Stimulated activated CD4-positive, alpha-beta T cell treated with anti-CD3 and anti-CD28 coated beads, Interleukin-1b, Interleukin-23, amount 100 ng/mL, for 48 hours (primary cell): ENCODE measurements around the gene ENC1.
A peak's percentile ranks its signal among the peaks of the same experiment; 100 is the strongest.
"Not testable (repeated sequence)": the region's sequence is repeated elsewhere in the genome, so short reads cannot be mapped to it uniquely, and the experiment has no call there.

Experiments
- DNase-seq: peaks from one replicate; pipeline ENCODE4 v3.0.0-alpha.2; 2020

ENC1 gene

GRCh38 chr5:74640450-74640953 is at the start of gene ENC1:
TSS of gene ENC1 (minus strand) at chr5:74640728. CDS start at chr5:74636485, 4,243 bp downstream.
- peak; percentile 72 for DNase-seq

GRCh38 chr5:74686962-74687751 is 46.6 kb upstream of the ENC1 start:
- no peak for DNase-seq

- peak; percentile 10 for DNase-seq
Observed at GRCh38 chr5:74685979-74686631, 45.6 kb upstream of the ENC1 start.

GRCh38 chr5:74684900-74685851 is 44.6 kb upstream of the ENC1 start, which contains the start of gene HEXB:
TSS of gene HEXB (plus strand) at chr5:74685233. CDS start at chr5:74685261, 28 bp downstream.
- peak; percentile 87 for DNase-seq

GRCh38 chr5:74679966-74680365 is 39.4 kb upstream of the ENC1 start:
- DNase-seq, result no peak

DNA sequence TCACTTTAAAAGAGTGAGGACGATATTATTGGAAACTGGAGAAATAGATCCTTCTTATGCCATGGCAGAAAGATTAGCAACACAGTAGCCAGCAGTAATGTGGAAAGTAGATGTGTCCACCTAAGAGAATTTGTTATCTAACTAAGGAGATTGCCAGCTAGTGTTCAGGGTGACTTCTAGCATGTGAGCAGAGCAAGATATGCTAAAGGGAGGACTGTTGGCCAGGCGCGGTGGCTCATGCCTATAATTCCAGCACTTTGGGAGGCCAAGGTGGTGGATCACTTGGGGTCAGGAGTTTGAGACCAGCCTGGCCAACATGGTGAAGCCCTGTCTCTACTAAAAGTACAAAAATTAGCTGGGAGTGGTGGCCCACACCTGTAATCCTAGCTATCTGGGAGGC is 38.8 kb upstream of the ENC1 start:
- not testable (repeated sequence) for DNase-seq

DNA sequence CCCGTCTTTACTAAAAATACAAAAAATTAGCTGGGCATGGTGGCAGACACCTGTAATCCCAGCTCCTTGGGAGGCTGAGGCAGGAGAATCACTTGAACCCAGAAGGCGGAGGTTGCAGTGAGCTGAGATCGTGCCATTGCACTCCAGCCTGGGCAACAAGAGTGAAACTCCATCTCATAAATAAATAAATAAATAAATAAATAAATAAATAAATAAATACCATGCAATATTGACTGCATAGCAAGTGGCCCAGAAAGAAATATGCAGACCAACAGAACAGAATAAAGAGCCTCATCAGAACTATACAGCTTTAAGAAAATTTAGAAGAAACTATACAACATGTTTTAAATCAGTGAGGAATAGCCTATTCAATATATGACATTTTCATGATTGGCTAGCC is 37.6 kb upstream of the ENC1 start:
- not testable (repeated sequence) for DNase-seq

DNA sequence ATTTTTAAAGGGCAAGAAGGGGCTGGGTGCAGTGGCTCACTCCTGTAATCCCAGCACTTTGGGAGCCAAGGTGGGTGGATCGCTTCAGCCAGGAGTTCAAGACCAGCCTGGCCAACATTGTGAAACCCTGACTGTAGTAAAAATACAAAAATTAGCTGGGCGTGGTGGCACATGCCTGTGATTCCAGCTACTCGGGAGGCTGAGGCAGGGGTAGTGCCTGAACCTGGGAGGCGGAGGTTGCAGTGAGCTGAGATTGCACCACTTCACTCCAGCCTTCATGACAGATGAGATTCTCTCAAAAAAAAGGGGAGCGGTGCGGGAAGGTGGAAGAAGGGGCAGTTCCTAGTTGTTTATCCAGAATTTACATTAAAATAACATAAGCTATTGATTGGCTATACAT is 35.9 kb upstream of the ENC1 start:
- not testable (repeated sequence) for DNase-seq

DNA sequence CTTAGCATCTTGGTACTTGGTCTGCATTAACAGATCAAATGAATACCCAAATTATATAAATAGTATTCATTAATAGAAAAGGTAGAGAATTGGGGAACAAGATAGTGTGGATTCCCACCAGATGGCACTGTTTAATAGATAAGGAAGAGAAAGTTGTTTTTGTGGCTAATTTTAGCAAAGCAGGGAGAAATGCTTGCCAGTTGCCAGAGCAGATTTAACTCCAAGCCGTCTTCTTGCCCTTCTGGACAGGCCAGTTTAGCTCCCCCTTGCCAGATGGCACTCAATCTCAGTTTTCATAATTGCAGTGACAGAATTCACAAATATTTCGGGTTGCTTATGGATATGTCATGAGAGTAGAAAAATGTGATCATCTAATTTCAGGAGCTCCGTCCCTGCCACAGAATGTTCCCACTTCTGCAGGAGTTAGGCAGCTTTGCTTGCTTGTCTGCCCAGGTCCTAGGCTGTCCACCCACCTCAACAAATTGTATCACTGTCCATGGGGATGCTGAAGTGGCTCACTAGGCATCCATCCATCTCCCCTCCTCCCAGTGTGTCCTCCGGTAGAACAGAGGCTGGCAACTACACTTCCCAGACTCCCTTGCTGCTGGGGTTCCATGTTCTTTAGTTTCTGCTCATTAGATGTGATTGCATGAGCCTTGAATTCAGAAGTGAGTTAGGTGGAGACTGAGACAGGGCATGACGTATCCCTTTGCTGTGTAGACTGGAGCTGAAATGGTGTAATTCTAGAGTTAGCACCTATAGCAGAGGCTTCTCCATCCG is 32.7 kb upstream of the ENC1 start:
- DNase-seq, result no peak

DNA sequence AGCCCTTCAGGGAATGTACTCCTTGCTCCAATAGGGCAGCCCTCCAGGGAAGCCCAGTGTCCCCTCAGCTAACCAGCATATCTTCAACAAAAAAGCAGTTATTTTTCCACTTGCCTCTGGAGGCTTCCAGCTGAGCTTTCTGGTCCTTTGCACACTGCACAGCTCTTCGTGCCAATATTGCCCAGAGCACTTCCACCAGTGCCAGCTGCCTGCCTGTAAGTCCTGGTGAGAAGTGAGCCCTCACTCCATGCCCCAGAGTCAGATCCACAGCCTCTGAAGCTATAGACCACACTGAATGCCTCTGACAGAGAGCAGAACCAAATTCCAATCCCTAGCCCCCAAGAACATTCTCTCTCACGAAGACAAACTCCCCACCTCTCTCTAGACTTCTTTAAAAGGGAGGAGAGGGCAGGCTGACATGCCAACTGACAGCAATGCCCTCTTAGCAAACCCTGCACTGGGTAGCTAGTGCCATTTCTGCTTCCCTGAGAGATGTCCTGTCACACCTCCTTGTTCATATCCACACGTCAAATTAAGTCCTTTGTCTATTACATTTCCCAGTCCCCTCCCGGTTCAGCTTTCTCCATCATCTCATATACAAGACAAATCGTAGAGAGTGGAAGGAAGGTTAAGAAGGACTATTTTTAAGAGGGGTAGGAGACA is 31.8 kb upstream of the ENC1 start:
- DNase-seq, result no peak

DNA sequence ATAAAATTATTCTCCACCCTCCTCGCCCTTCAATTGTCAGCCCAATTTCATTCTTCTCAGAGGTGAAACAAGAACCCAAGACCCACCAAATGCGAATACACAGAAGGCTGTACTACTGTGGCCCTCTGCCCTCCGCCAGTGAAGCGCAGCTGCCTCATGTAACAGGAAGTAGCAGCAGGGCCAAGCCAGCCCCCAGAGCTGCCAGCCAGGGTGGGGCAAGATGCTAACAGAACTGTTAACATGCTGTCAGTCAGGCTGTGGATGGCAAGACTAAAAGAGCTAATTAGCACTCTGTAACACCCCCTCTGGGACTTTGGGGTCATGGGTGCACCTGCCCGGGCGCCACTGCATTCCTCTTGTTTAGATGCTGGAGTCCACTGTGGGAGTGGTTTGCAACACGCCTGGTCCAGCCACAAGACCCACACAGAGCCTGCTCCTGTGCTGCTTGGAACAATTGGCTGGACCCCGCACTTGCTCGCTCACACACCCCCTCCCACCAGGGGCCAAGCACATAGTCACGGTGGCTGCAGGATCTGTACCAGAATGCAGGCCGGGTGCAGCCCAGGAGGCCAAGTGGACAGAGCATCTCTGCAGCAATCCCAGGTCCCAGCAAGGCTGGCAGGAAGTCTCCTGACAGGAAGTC is 30.0 kb upstream of the ENC1 start:
- no peak for DNase-seq

DNA sequence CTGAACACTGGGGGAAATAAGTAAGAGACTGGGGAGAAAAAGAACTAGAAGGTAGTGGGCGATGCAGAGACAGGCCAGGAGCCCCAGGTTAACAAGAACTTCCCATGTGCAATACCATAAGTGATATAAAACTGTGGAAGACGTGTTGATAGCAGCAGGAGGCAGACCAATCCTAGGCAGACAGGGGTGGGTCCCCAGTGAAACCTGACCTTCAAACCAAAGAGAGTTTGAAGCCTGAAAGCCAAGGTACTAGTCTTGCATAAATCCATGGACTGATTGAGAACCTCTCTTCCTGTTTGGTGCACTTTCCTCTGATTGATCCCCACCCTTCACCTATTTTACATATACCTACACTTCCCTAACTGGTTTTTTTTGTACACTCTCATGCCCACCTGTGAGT is 29.3 kb upstream of the ENC1 start:
- no peak for DNase-seq

DNA sequence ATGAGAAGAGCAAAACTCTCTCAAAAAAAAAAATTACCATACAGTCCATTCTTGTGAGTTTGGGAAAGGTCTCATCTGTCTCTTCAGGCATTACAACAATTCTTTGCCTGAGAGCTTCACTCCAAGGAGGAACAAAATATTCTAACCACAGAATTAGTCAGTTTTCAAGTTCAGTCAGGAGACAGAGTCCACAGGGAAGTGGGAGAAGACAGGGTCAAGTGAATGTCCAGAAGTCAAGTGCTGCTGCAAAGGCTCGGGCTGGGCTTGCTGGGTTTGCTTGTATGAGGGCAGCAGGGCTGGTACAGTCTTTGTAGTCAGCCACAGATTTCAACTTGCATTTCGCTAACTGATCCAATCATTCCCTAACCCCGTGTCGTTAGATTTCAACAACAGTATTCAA is 26.9 kb upstream of the ENC1 start:
- DNase-seq, result no peak

- no peak for DNase-seq
Observed at GRCh38 chr5:74665816-74666215, 25.3 kb upstream of the ENC1 start.

GRCh38 chr5:74665273-74665672 is 24.7 kb upstream of the ENC1 start:
- DNase-seq, result no peak

GRCh38 chr5:74664551-74664950 is 24.0 kb upstream of the ENC1 start:
- no peak for DNase-seq

- no peak for DNase-seq
Observed at GRCh38 chr5:74660873-74661272, 20.3 kb upstream of the ENC1 start.

DNA sequence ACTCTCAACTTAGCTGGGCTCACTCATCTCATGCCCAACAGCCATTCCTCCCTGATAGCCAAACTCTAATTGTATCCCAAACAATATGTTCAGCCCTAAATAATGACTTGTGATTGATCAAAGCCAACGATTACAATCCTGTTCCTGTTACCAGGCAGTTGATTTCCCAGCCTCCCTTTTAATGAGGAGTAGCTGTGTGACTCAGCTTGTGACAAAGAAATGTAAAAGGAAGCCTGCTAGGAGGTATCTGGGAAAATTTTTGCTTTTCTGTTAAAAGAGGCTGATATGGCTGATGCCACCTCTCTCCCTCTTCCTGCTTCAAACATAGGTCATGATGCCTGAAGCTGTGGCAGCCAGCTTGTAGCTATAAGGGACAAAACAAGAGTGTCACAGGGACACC is 19.6 kb upstream of the ENC1 start:
- no peak for DNase-seq

DNA sequence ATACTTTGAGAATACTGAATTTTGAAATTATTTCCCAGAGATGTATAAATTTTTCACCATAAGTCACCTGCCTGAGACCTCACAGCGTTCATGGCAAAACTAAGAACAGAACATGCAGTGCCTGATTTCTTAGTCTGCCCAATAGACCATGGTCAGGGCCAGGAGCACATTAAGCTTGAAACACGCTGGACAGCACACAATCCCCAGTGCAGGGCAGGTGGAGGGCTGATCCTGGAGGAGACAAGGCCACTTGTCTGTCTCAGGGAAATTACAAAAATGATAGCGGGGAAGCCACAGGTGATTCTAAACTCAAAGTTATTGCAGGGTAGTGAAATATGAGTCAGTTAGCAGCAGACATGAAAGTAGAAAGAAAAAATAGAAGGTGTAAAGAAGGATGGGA is 18.6 kb upstream of the ENC1 start:
- no peak for DNase-seq

- no peak for DNase-seq
Observed at GRCh38 chr5:74657165-74657564, 16.6 kb upstream of the ENC1 start.

DNA sequence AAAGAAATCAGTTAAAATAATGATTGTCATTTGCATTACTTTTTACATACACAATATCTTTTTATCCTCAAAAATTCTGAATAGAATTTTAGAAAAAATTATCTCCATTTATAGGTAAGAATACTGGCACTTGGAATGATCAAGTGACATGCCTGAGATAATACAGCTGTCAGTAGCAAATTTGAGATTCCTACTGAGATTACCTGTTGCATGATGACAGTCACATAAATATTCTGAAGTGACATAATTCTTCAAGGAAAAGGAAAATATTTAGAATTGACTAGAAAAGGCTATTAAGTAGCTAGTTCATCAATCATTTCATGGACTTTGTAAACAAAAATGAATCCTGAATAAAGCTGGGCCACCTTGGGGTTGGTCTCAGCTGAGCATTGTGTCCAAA is 15.2 kb upstream of the ENC1 start:
- DNase-seq, result no peak
